WTC11 (cell line): ENCODE measurements around the gene CPNE5. TPM values are rescaled to one million over a fixed set of nuclear protein-coding genes. Genes with fewer than 3 reads are reported as not detected.

Experiments
- ATAC-seq: fragments of 200-7000 bp; cut with Tn5 transposase; 2 replicates; pipeline ENCODE4 v1.10.0; 2021; ENCODE audit warnings: mild to moderate bottlenecking, moderate library complexity
- CTCF ChIA-PET: fragments of 300-600 bp; sonication (Branson Sonifier 250); formaldehyde crosslinking; loops from one replicate; lab custom pipeline; 2021; ENCODE audit warnings: antibody characterized with exemption; lab: Charles Lee
- POLR2A ChIA-PET: fragments of 350-600 bp; sonication (Branson Sonifier 250); formaldehyde crosslinking; loops from one replicate; lab custom pipeline; 2021; ENCODE audit warnings: antibody characterized with exemption; lab: Charles Lee
- DNase-seq: peaks from one replicate; pipeline ENCODE4 v3.0.0; 2021; ENCODE audit warnings: low spot score
- H3K27ac Mint-ChIP-seq: 2 replicates; pipeline ENCODE4 v1.8.0; 2021; ENCODE audit warnings: mixed read lengths
- H3K27me3 Mint-ChIP-seq: 2 replicates; pipeline ENCODE4 v1.8.0; 2021; ENCODE audit warnings: low read depth, mild to moderate bottlenecking, moderate library complexity, mixed read lengths
- H3K36me3 Mint-ChIP-seq: 2 replicates; pipeline ENCODE4 v1.8.0; 2021; ENCODE audit warnings: mixed read lengths
- H3K4me1 Mint-ChIP-seq: 2 replicates; pipeline ENCODE4 v1.8.0; 2022; ENCODE audit warnings: mixed read lengths
- H3K4me3 Mint-ChIP-seq: 2 replicates; pipeline ENCODE4 v1.8.0; 2021; ENCODE audit warnings: mild to moderate bottlenecking, moderate library complexity, mixed read lengths
- H3K9me3 Mint-ChIP-seq: 2 replicates; pipeline ENCODE4 v1.8.0; 2021; ENCODE audit warnings: mixed read lengths
- CREM ChIP-seq: sonication (generic); formaldehyde crosslinking; IDR thresholded peaks from 2 replicates; pipeline ENCODE4 v1.8.1; 2022; ENCODE audit warnings: mild to moderate bottlenecking, missing genetic modification reagents, moderate library complexity
- CTCF ChIP-seq: fragments of 200-600 bp; IDR thresholded peaks from 2 replicates; pipeline ENCODE4 v1.8.0; 2022; ENCODE audit warnings: antibody characterized with exemption
- E2F4 ChIP-seq: sonication (generic); formaldehyde crosslinking; IDR thresholded peaks from 2 replicates; pipeline ENCODE4 v1.8.1; 2022; ENCODE audit warnings: low read depth, mild to moderate bottlenecking, moderate library complexity, missing genetic modification reagents, borderline replicate concordance
- E2F5 ChIP-seq: sonication (generic); formaldehyde crosslinking; IDR thresholded peaks from 2 replicates; pipeline ENCODE4 v1.8.1; 2022; ENCODE audit warnings: mild to moderate bottlenecking, moderate library complexity, missing genetic modification reagents
- ETV6 ChIP-seq: sonication (generic); formaldehyde crosslinking; IDR thresholded peaks from 2 replicates; pipeline ENCODE4 v1.8.1; 2022; ENCODE audit warnings: mild to moderate bottlenecking, missing genetic modification reagents
- FOXK1 ChIP-seq: sonication (generic); formaldehyde crosslinking; IDR thresholded peaks from 2 replicates; pipeline ENCODE4 v1.8.0; 2022; ENCODE audit warnings: mild to moderate bottlenecking, moderate library complexity, missing genetic modification reagents
- GABPB1 ChIP-seq: sonication (generic); formaldehyde crosslinking; IDR thresholded peaks from 2 replicates; pipeline ENCODE4 v1.8.1; 2023; ENCODE audit warnings: mild to moderate bottlenecking, missing genetic modification reagents
- IRF1 ChIP-seq: sonication (generic); formaldehyde crosslinking; IDR thresholded peaks from 2 replicates; pipeline ENCODE4 v1.8.0; 2023; ENCODE audit warnings: missing genetic modification reagents
- KAT7 ChIP-seq: sonication (generic); formaldehyde crosslinking; IDR thresholded peaks from 2 replicates; pipeline ENCODE4 v1.8.1; 2023; ENCODE audit warnings: missing genetic modification reagents, mild to moderate bottlenecking, borderline replicate concordance
- MAX ChIP-seq: sonication (generic); formaldehyde crosslinking; IDR thresholded peaks from 2 replicates; pipeline ENCODE4 v1.8.0; 2022; ENCODE audit warnings: mild to moderate bottlenecking, missing genetic modification reagents
- MLX ChIP-seq: sonication (generic); formaldehyde crosslinking; IDR thresholded peaks from 2 replicates; pipeline ENCODE4 v1.8.1; 2023; ENCODE audit warnings: mild to moderate bottlenecking, missing genetic modification reagents, moderate library complexity
- MXD4 ChIP-seq: fragments of 250-450 bp; sonication (Bioruptor Pico); IDR thresholded peaks from 2 replicates; pipeline ENCODE4 v1.8.0; 2021; ENCODE audit warnings: mild to moderate bottlenecking, moderate library complexity, borderline replicate concordance
- MYBL2 ChIP-seq: sonication (generic); formaldehyde crosslinking; IDR thresholded peaks from 2 replicates; pipeline ENCODE4 v1.8.1; 2023; ENCODE audit warnings: mild to moderate bottlenecking, moderate library complexity, missing genetic modification reagents
- NR3C1 ChIP-seq: sonication (generic); formaldehyde crosslinking; conservative IDR thresholded peaks from 2 replicates; pipeline ENCODE4 v1.8.1; 2023; ENCODE audit warnings: low read depth, mild to moderate bottlenecking, missing genetic modification reagents
- PRRX2 ChIP-seq: fragments of 250-450 bp; sonication (Bioruptor Pico); IDR thresholded peaks from 2 replicates; pipeline ENCODE4 v1.8.0; 2021; ENCODE audit warnings: mild to moderate bottlenecking
- SMAD4 ChIP-seq: sonication (generic); formaldehyde crosslinking; IDR thresholded peaks from 2 replicates; pipeline ENCODE4 v1.8.0; 2022; ENCODE audit warnings: mild to moderate bottlenecking, missing genetic modification reagents
- SOX15 ChIP-seq: fragments of 250-450 bp; sonication (Bioruptor Pico); IDR thresholded peaks from 2 replicates; pipeline ENCODE4 v1.9.0; 2021; ENCODE audit warnings: mild to moderate bottlenecking
- SP1 ChIP-seq: sonication (generic); formaldehyde crosslinking; conservative IDR thresholded peaks from 2 replicates; pipeline ENCODE4 v1.8.1; 2022; ENCODE audit warnings: missing genetic modification reagents
- TEAD4 ChIP-seq: sonication (generic); formaldehyde crosslinking; IDR thresholded peaks from 2 replicates; pipeline ENCODE4 v1.8.0; 2022; ENCODE audit warnings: mild to moderate bottlenecking, missing genetic modification reagents
- ZBTB21 ChIP-seq: sonication (generic); formaldehyde crosslinking; IDR thresholded peaks from 2 replicates; pipeline ENCODE4 v1.8.1; 2023; ENCODE audit warnings: mild to moderate bottlenecking, missing genetic modification reagents, borderline replicate concordance
- ZNF219 ChIP-seq: sonication (generic); formaldehyde crosslinking; IDR thresholded peaks from 2 replicates; pipeline ENCODE4 v1.8.0; 2023; ENCODE audit warnings: missing genetic modification reagents, mild to moderate bottlenecking, borderline replicate concordance
- ZNF263 ChIP-seq: sonication (generic); formaldehyde crosslinking; IDR thresholded peaks from 2 replicates; pipeline ENCODE4 v1.8.1; 2022; ENCODE audit warnings: low read depth, mild to moderate bottlenecking, moderate library complexity, missing genetic modification reagents
- ZNF281 ChIP-seq: sonication (generic); formaldehyde crosslinking; IDR thresholded peaks from 2 replicates; pipeline ENCODE4 v1.8.0; 2023; ENCODE audit warnings: mild to moderate bottlenecking, missing genetic modification reagents
- ZNF416 ChIP-seq: fragments of 250-450 bp; sonication (Bioruptor Pico); IDR thresholded peaks from 2 replicates; pipeline ENCODE4 v1.9.0; 2021; ENCODE audit warnings: mild to moderate bottlenecking, inconsistent platforms
- ZNF512 ChIP-seq: sonication (generic); formaldehyde crosslinking; IDR thresholded peaks from 2 replicates; pipeline ENCODE4 v1.8.1; 2022; ENCODE audit warnings: missing genetic modification reagents, borderline replicate concordance
- total RNA-seq: library from RNA; stranded (reverse); gene quantifications from 3 replicates; pipeline ENCODE4 v1.2.3, GENCODE V29; 2021

The CPNE5 gene
- total RNA-seq, 1 experiment from 2014 or later: 0.44 TPM

- Mint-ChIP-seq H3K9me3 (no peaks in the 10 kb centered on the region), H3K4me1 (peaks cover 30% of the 10 kb centered on the region), H3K36me3 (no peaks in the 10 kb centered on the region), H3K27ac (no peak overlapping the region), H3K4me3 (no peak overlapping the region), H3K27me3 (no peaks in the 10 kb centered on the region)
- ChIA-PET CTCF (interaction anchor here (1.0 to 17.0 kb wide), 11 partner anchors 11 to 167 kb away, joined by 3 to 454 read pairs (median 6); partner anchors contain the start of gene CDKN1A), POLR2A (no interaction called here)
- DNase-seq (no peak), ATAC-seq (no peak)
- TF ChIP-seq ZNF512 (CRISPR knock-in tag): no peak
- no peak for TF ChIP-seq PRRX2
- no peak for TF ChIP-seq ZNF263
- no peak for TF ChIP-seq SP1 (CRISPR knock-in tag)
- TF ChIP-seq E2F5 (CRISPR knock-in tag): no peak
- TF ChIP-seq MYBL2 (CRISPR knock-in tag): no peak
- TF ChIP-seq ZNF416 (CRISPR knock-in tag): no peak
- no peak for TF ChIP-seq E2F4 (CRISPR knock-in tag)
- TF ChIP-seq NR3C1 (CRISPR knock-in tag): no peak
- TF ChIP-seq ZBTB21: no peak
- TF ChIP-seq TEAD4 (CRISPR knock-in tag): no peak
- no peak for TF ChIP-seq SOX15
Observed at GRCh38 chr6:36781669-36782068, 57.6 kb downstream of the CPNE5 start.

- CTCF ChIA-PET: interaction anchor here (1.1 to 17.0 kb wide), 4 partner anchors 12 to 238 kb away, joined by 3 to 454 read pairs (median 44); no protein-coding TSS in a partner anchor
- no peak for ATAC-seq
- H3K9me3 Mint-ChIP-seq: no peaks in the 10 kb centered on the region
- 0 out of 2 replicates have a peak overlapping the region, but pooled peaks have one; percentile 10 for H3K27ac Mint-ChIP-seq
- POLR2A ChIA-PET: no interaction called here
- no peak overlapping the region for H3K4me3 Mint-ChIP-seq
- no peaks in the 10 kb centered on the region for H3K36me3 Mint-ChIP-seq
- no peak for DNase-seq
- no peaks in the 10 kb centered on the region for H3K27me3 Mint-ChIP-seq
- peaks cover 31% of the 10 kb centered on the region for H3K4me1 Mint-ChIP-seq
- TF ChIP-seq ETV6 (no peak), ZNF281 (CRISPR knock-in tag) (no peak), MAX (CRISPR knock-in tag) (no peak), IRF1 (CRISPR knock-in tag) (no peak), SMAD4 (CRISPR knock-in tag) (no peak), FOXK1 (no peak), E2F5 (CRISPR knock-in tag) (no peak), GABPB1 (CRISPR knock-in tag) (no peak), CTCF (no peak), MXD4 (no peak), ZNF219 (no peak), MLX (CRISPR knock-in tag) (no peak), KAT7 (CRISPR knock-in tag) (no peak), CREM (CRISPR knock-in tag) (no peak)
Observed at GRCh38 chr6:36780442-36781177, 58.6 kb downstream of the CPNE5 start.
